HG02973 (cell line): Measurements from ENCODE around the gene BRD4.

ENCODE experiments used
- ATAC-seq: cut with Tn5 transposase; IDR thresholded peaks from one replicate; pipeline ENCODE4 v1.9.1; 2021; ENCODE audit warnings: moderate library complexity; ENCODE audit not compliant: unreplicated experiment

BRD4 gene

GRCh38 chr19:15235781-15236180, 96.6 kb downstream of the BRD4 start:
- ATAC-seq = no peak

GRCh38 chr19:15234431-15235130, 97.8 kb downstream of the BRD4 start:
- ATAC-seq = no peak

GRCh38 chr19:15231271-15231670, 101.1 kb downstream of the BRD4 start:
- ATAC-seq = no peak

- no peak for ATAC-seq
Measured at GRCh38 chr19:15227261-15227660, 105.1 kb downstream of the BRD4 start.

- no peak for ATAC-seq
Measured at GRCh38 chr19:15225760-15226159, 106.6 kb downstream of the BRD4 start.

- peak; percentile 10 for ATAC-seq
Measured at GRCh38 chr19:15223649-15224361, 108.5 kb downstream of the BRD4 start.

- peak; percentile 61 for ATAC-seq
Measured at GRCh38 chr19:15222738-15223648, 109.3 kb downstream of the BRD4 start.

GRCh38 chr19:15220833-15221232, 111.5 kb downstream of the BRD4 start:
- ATAC-seq = no peak

- ATAC-seq = no peak
Measured at GRCh38 chr19:15218501-15218900, 113.8 kb downstream of the BRD4 start.

- ATAC-seq = no peak
Measured at GRCh38 chr19:15216363-15216762, 116.0 kb downstream of the BRD4 start.

- no peak for ATAC-seq
Measured at GRCh38 chr19:15213715-15214381, 118.5 kb downstream of the BRD4 start.

GRCh38 chr19:15212711-15213110, 119.6 kb downstream of the BRD4 start:
- ATAC-seq = no peak

- no peak for ATAC-seq
Measured at GRCh38 chr19:15210323-15210781, 122.0 kb downstream of the BRD4 start.

- ATAC-seq = no peak
Measured at GRCh38 chr19:15201374-15202023, 130.8 kb downstream of the BRD4 start.

GRCh38 chr19:15200553-15201364, 131.6 kb downstream of the BRD4 start, which contains the start of gene NOTCH3:
Gene NOTCH3 (minus strand): TSS chr19:15200995. CDS start chr19:15200905, 90 bp downstream.
- no peak for ATAC-seq

GRCh38 chr19:15199661-15200552, 132.4 kb downstream of the BRD4 start:
- no peak for ATAC-seq

- ATAC-seq = no peak
Measured at GRCh38 chr19:15198951-15199660, 133.2 kb downstream of the BRD4 start.

GRCh38 chr19:15197942-15198341, 134.4 kb downstream of the BRD4 start:
- no peak for ATAC-seq
